Aorta (tissue), 5 donors: ENCODE measurements around the gene XPC. TPM values are rescaled to one million over a fixed set of nuclear protein-coding genes. Genes with fewer than 3 reads are reported as not detected.

ENCODE experiments used
- ATAC-seq: fragments of 200-7000 bp; cut with Tn5 transposase; one replicate; pipeline ENCODE4 v1.9.1; 2022; ENCODE audit warnings: moderate library complexity; ENCODE audit not compliant: low FRiP score
- DNase-seq, 2 donors: peaks; one replicate each; pipeline ENCODE4 v3.0.0-alpha.2; 2020
- H3K27ac ChIP-seq, 2 donors: one replicate each; pipeline ENCODE4 v1.5.1; 2013; ENCODE audit warnings: low read length in 2 of 2, mild to moderate bottlenecking in 2 of 2, moderate library complexity in 2 of 2, control low read depth in 1 of 2, inconsistent platforms in 1 of 2, low read depth in 1 of 2
- H3K27me3 ChIP-seq, 2 donors: one replicate each; pipeline ENCODE4 v1.6.1; 2013; ENCODE audit warnings: control low read depth in 1 of 2, low read length in 1 of 2, mild to moderate bottlenecking in 1 of 2, moderate library complexity in 1 of 2; ENCODE audit not compliant: insufficient read depth in 2 of 2, control insufficient read depth in 1 of 2
- H3K36me3 ChIP-seq, 2 donors: one replicate each; pipeline ENCODE4 v1.6.1; 2013; ENCODE audit warnings: control low read depth in 1 of 2, low read length in 1 of 2, mild to moderate bottlenecking in 1 of 2; ENCODE audit not compliant: insufficient read depth in 2 of 2, control insufficient read depth in 1 of 2
- H3K4me1 ChIP-seq, 2 donors: one replicate each; pipeline ENCODE4 v1.6.1; 2013; ENCODE audit warnings: low read length in 2 of 2, control low read depth in 1 of 2, mild to moderate bottlenecking in 1 of 2, moderate library complexity in 1 of 2; ENCODE audit not compliant: insufficient read depth in 2 of 2, control insufficient read depth in 1 of 2
- H3K4me3 ChIP-seq, 2 donors: one replicate each; pipeline ENCODE4 v1.5.1; 2013; ENCODE audit warnings: low read length in 2 of 2, control low read depth in 1 of 2, mild to moderate bottlenecking in 1 of 2
- H3K9me3 ChIP-seq: one replicate; pipeline ENCODE4 v1.6.1; 2013; ENCODE audit warnings: mild to moderate bottlenecking, low read length; ENCODE audit not compliant: control insufficient read depth
- WGBS, 2 donors: extraction: QIAGEN DNeasy Blood & Tissue Kit; methylation state at CpG; one replicate each; pipeline ENCODE4 v1.1.7; 2013; 5-methylcytosine and 5-hydroxymethylcytosine counted together
- intact Hi-C, 2 donors: fragments of 100-400 bp; cut with DNase I; formaldehyde crosslinking; loops; one replicate each; pipeline versions ENCODE4 v1.14.2 to v1.15.0; 2022
- polyA plus RNA-seq, 2 donors: library from polyadenylated mRNA; stranded (reverse); fragments of 200-250 nt; gene quantifications; one replicate each; pipeline ENCODE4 v1.2.3, GENCODE V29; 2013
- total RNA-seq, 2 donors: library from RNA; stranded (reverse); fragmentation: NEBNext Ultra II Directional; extraction: Animal tissue kit (Norgen Biotek cat#: 25700); gene quantifications; one replicate each; pipeline ENCODE4 v1.2.1, GENCODE V29; 2021
- donor health status: healthy with polysubstance abuse.
- donor health status: Bipolar disorder and iron deficiency.
- donor health status: DM: no; HTN: no; CAD: no.
- donor health status: DM: no; HTN: no; CAD: no.
- donor health status: DM: yes; HTN: yes; CAD: no.

XPC gene
- total and polyA plus RNA-seq, 4 donors = 14.3 to 37.1 (median 33.2) TPM

GRCh38 chr3:14127516-14128161 is 50.8 kb downstream of the XPC start:
- no peak overlapping the region for H3K27ac ChIP-seq
- H3K4me1 ChIP-seq = no peaks in the 10 kb centered on the region
- peaks cover 3 to 16% of the 10 kb centered on the region in 2 donors for H3K36me3 ChIP-seq
- H3K27me3 ChIP-seq = no peaks in the 10 kb centered on the region
- H3K9me3 ChIP-seq = no peaks in the 10 kb centered on the region
- WGBS, 2 donors = 87 to 90% methylated on average over 12 of the region's 12 CpGs
- H3K4me3 ChIP-seq = no peak overlapping the region
- DNase-seq (no peak), ATAC-seq (no peak)
- intact Hi-C loops = loop anchor here (5.0 to 10.0 kb wide), 3 partner anchors 47 to 525 kb away; partner anchors contain the start of genes CCDC174 (in 1 of the 2), LSM3 (in 1 of the 2) and XPC (in 1 of the 2)

GRCh38 chr3:14126887-14127505 is 51.4 kb downstream of the XPC start:
- DNase-seq (no peak), ATAC-seq (no peak)
- intact Hi-C loops = loop anchor here (5.0 to 10.0 kb wide), 3 partner anchors 48 to 525 kb away; partner anchors contain the start of genes CCDC174 (in 1 of the 2), LSM3 (in 1 of the 2) and XPC (in 1 of the 2)
- peak overlapping the region in 1 of 2 donors; percentile 33 for H3K27ac ChIP-seq
- no peak overlapping the region for H3K4me3 ChIP-seq
- 64 to 66% methylated on average over 5 of the region's 5 CpGs for WGBS, 2 donors
- no peaks in the 10 kb centered on the region for H3K9me3 ChIP-seq
- H3K27me3 ChIP-seq = no peaks in the 10 kb centered on the region
- H3K4me1 ChIP-seq = no peaks in the 10 kb centered on the region
- peaks cover 3 to 12% of the 10 kb centered on the region in 2 donors for H3K36me3 ChIP-seq

GRCh38 chr3:14126017-14126886 is 52.1 kb downstream of the XPC start:
- Histone ChIP-seq H3K9me3 (no peaks in the 10 kb centered on the region), H3K36me3 (peaks cover 3 to 9% of the 10 kb centered on the region in 2 donors), H3K4me1 (no peaks in the 10 kb centered on the region), H3K4me3 (peak overlapping the region; percentile 55 to 91), H3K27ac (peak overlapping the region; percentile 58 to 91), H3K27me3 (no peaks in the 10 kb centered on the region)
- no peak for DNase-seq
- intact Hi-C loops = loop anchor here (5.0 to 10.0 kb wide), 3 partner anchors 49 to 526 kb away; partner anchors contain the start of genes CCDC174 (in 1 of the 2), LSM3 (in 1 of the 2) and XPC (in 1 of the 2)
- no peak for ATAC-seq
- 17 to 22% methylated on average over 11 of the region's 11 CpGs for WGBS, 2 donors

DNA sequence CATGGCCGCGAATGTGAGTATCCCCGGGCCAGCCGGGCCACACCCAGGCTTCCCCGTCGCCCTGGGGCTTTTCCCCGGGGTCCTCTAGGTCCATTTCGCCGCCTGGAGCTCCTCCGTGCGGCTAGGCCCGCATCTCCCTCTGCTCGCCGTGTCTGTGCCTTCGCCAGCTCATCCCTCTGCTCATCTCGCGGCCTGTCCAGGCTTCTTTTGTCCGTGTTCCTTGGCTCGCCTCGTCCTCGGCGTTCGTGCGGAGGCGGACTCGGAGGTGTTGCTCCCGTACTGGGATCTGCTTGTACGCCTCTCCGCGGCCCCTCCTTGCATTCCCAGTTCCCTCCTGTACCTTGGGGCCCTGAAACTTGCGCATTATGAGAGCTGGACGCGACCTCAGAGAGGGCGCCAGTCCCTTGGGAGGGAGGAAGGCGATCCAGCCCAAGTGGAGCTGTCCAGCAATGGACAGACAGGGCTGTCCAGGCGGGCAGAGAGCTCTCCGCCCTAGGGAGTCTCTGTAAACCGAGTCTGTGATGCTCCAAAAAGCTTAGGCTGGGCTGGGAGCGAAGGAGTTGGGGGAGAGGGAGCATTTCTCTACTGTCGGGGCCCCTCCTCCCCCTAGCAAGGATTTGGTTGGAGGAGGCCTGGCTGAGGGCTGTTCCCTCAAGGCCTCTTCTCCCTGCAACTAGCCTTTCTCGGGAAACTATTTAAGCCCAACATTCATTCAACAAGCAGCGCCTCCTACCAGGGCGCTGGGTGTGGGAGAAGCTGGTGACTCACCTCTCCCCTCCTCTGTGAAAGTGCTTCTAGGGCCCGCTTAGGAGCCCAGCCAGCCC is 53.0 kb downstream of the XPC start:
- peak overlapping the region; percentile 60 to 91 for H3K4me3 ChIP-seq
- intact Hi-C loops = loop anchor here (1.0 to 10.0 kb wide), 5 partner anchors 19 to 527 kb away; partner anchors contain the start of genes LSM3 (in 2 of the 2), XPC (in 2 of the 2) and CCDC174 (in 1 of the 2)
- WGBS, 2 donors = 0% methylated on average over 43 to 44 of the region's 44 CpGs
- H3K9me3 ChIP-seq = no peaks in the 10 kb centered on the region
- peak; percentile 82 to 91 for DNase-seq
- H3K27me3 ChIP-seq = no peaks in the 10 kb centered on the region
- H3K36me3 ChIP-seq = peaks cover under 1 to 3% of the 10 kb centered on the region in 2 donors
- H3K4me1 ChIP-seq = no peaks in the 10 kb centered on the region
- H3K27ac ChIP-seq = peak overlapping the region; percentile 88 to 91
- ATAC-seq = peak; percentile 76

DNA sequence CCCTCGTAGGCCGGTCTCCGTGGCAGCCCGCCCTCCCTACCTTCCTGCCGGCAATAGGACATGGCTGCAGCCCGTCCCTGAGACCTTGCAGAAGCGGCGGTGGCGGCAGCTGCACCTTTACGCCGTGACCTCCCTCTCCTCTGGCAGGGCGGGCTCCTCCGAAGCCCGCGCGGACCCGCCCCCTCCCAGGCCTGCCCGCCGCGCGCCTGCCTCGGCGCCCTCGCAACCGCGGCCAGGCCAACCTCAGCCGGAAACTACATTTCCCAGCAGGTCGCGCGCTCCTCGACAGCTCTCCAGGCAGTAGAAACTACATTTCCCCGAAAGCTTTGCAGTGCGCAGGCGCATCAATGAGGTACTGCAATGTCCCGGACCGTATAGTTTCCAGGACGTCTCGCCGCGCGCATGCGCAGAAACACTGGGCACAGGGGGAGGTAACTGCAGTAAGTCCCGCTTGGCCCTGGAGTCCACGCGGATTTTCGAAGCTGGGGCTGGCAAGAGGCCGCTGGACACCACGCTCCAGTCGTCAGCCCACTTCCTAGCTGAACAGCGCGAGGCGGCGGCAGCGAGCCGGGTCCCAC is 53.7 kb downstream of the XPC start, which contains the start of the genes CHCHD4 and TMEM43:
Gene CHCHD4, minus strand, starts transcription at position 256 of the 578 bp plus-strand sequence. Its CDS starts 194 bp downstream, at position 62.
Gene TMEM43, plus strand, starts transcription at position 438 of the 578 bp plus-strand sequence. CDS start 142 bp downstream, outside the sequence.
- Histone ChIP-seq H3K27me3 (no peaks in the 10 kb centered on the region), H3K36me3 (peaks cover 0 to 2% of the 10 kb centered on the region in 2 donors), H3K27ac (peak within 1 kb of the TSS; percentile 88 to 91), H3K4me1 (no peaks in the 10 kb centered on the region), H3K4me3 (peak within 1 kb of the TSS; percentile 60 to 91), H3K9me3 (no peaks in the 10 kb centered on the region)
- ATAC-seq (peak; percentile 96), DNase-seq (peak; percentile 100)
- intact Hi-C loops = loop anchor here (1.0 to 10.0 kb wide), 5 partner anchors 20 to 528 kb away; partner anchors contain the start of genes LSM3 (in 2 of the 2), XPC (in 2 of the 2) and CCDC174 (in 1 of the 2)
- 0 to 1% methylated on average over 48 to 55 of the region's 55 CpGs for WGBS, 2 donors

DNA sequence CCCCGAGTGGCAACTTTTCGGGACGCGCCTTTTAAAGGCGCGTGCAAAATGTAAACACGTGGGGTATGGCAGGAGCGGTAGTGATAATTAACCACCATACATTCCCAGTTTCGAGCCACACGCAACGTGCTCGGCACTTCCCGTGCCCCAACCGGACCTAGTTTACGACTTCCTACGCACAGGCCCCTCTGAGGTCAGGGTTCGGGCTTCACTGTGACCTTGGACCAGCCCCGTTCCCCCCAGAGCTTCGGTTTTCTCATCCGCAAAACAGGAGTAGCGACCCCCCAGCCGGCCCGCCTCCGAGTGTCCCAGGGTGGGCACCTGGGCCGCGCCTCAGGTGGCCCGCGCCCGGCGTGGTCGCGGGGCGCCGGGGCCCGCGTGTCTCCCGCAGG is 54.2 kb downstream of the XPC start:
- Histone ChIP-seq H3K4me3 (peak overlapping the region; percentile 45 to 91), H3K4me1 (no peaks in the 10 kb centered on the region), H3K9me3 (no peaks in the 10 kb centered on the region), H3K36me3 (no peaks in the 10 kb centered on the region), H3K27me3 (no peaks in the 10 kb centered on the region), H3K27ac (no peak overlapping the region)
- WGBS, 2 donors = 0% methylated on average over 37 of the region's 37 CpGs
- DNase-seq (peak in 1 of 2 donors; percentile 84), ATAC-seq (peak; percentile 23)
- intact Hi-C loops = loop anchor here in 1 of 2 donors (5.0 to 10.0 kb wide), 2 partner anchors 51 to 227 kb away; partner anchors contain the start of genes LSM3 and XPC
